ENCODE measurements around the gene VAMP2. TPM values are rescaled to one million over a fixed set of nuclear protein-coding genes. Genes with fewer than 3 reads are reported as not detected.

The VAMP2 gene
- total RNA-seq, 1 experiment from 2014 or later = 5.0 TPM

GRCh38 chr17:8123695-8124349, 38.9 kb downstream of the VAMP2 start, which contains the start of gene HES7:
Gene HES7, minus strand, starts transcription at chr17:8124106. Its CDS starts 22 bp downstream, at chr17:8124084.
- no TSS peak for BruUV-seq (replicated peaks)
- Histone ChIP-seq H3K9ac (ENCODE audit: low read length) (no peak within 1 kb of the TSS), H3K9me3 (ENCODE audit: low read length) (no peaks in the 10 kb centered on the region), H2AFZ (ENCODE audit: low read length) (peak within 1 kb of the TSS; percentile 82), H3K4me2 (ENCODE audit: low read length) (peak within 1 kb of the TSS; percentile 96), H3K9me2 (replicated peaks; ENCODE audit: low read length) (no peaks in the 10 kb centered on the region), H3K4me3 (ENCODE audit: low read length) (peak within 1 kb of the TSS; percentile 91), H3K27me3 (ENCODE audit: low read length) (no peaks in the 10 kb centered on the region), H3F3A (ENCODE audit: low read length, unreplicated experiment) (peaks cover 7% of the 10 kb centered on the region), H3K27ac (ENCODE audit: low read length) (no peak within 1 kb of the TSS), H4K20me1 (ENCODE audit: low read length) (peaks cover 3% of the 10 kb centered on the region), H3K79me2 (ENCODE audit: low read length) (no peaks in the 10 kb centered on the region), H3K4me1 (ENCODE audit: insufficient read depth, low read length) (peaks cover 13% of the 10 kb centered on the region; the same call in 1 of the 2 replicates), H3K36me3 (ENCODE audit: low read depth, low read length) (no peaks in the 10 kb centered on the region)
- ATAC-seq (no peak), DNase-seq (peak; percentile 4)
- CTCF ChIA-PET = interaction anchor here (1.1 kb wide), 1 partner anchor 50 kb away, joined by 3 read pairs; no protein-coding TSS in a partner anchor
- TF ChIP-seq EZH2 (IDR thresholded peaks at IDR 0.05; ENCODE audit: low read length, unreplicated experiment) = no peak
- TF ChIP-seq EZH2phosphoT487 (IDR thresholded peaks at IDR 0.05; ENCODE audit: borderline replicate concordance, low read length) = no peak
- TF ChIP-seq CTCF (conservative IDR thresholded peaks at IDR 0.05; ENCODE audit: low read depth, low read length) = no peak
- POLR2A ChIA-PET (ENCODE audit: unreplicated experiment) = no interaction called here
- intact Hi-C loops (cut with micrococcal nuclease) = no loop called here

DNA sequence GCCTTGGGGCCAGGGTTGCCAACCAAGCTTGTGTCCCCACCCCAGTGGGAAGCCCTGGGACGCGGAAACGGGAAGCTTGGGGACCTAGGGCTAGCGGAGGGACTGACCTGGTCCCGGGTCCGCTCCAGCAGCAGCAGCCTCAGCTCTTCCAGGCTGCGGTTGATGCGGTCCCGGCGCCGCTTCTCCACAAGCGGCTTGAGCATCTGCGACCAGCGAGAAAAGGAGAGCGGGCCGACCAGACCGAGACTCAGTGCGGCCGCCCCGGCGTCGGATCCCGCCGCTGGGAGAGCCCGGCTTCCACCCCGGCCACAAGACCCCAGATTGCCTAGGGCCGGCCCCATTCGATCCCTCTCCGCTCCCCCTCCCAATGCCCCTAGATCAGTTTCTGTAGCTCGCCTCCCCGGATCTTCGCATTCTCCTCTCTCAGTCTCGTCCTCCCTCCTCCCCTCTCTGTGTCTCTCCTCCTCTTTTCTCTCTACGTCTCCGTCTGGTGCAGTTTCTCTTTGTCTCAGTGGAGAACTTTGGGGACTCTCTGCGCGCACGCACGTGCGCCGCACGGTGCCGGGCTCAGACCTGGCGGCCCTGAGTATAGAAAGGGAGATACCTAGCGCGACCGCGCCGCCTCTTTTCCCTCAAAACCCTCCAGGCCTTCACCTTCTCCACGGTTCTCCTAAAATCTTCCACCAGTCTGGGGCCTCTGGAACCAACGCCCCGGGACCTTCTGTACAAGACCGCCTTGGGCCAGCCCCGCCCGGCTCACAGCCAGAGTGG, 39.6 kb downstream of the VAMP2 start:
- H3K9ac ChIP-seq (ENCODE audit: low read length) = no peak overlapping the region
- peaks cover 7% of the 10 kb centered on the region for H3F3A ChIP-seq (ENCODE audit: low read length, unreplicated experiment)
- peak; percentile 16 for DNase-seq
- H3K27me3 ChIP-seq (ENCODE audit: low read length) = no peaks in the 10 kb centered on the region
- POLR2A ChIA-PET (ENCODE audit: unreplicated experiment) = no interaction called here
- H3K36me3 ChIP-seq (ENCODE audit: low read depth, low read length) = no peaks in the 10 kb centered on the region
- no peak for ATAC-seq
- H3K27ac ChIP-seq (ENCODE audit: low read length) = no peak overlapping the region
- TF ChIP-seq EZH2phosphoT487 (IDR thresholded peaks at IDR 0.05; ENCODE audit: borderline replicate concordance, low read length) = no peak
- TF ChIP-seq EZH2 (IDR thresholded peaks at IDR 0.05; ENCODE audit: low read length, unreplicated experiment) = no peak
- no peak for TF ChIP-seq CTCF (conservative IDR thresholded peaks at IDR 0.05; ENCODE audit: low read depth, low read length)
- BruUV-seq (replicated peaks) = no TSS peak
- no peaks in the 10 kb centered on the region for H3K79me2 ChIP-seq (ENCODE audit: low read length)
- peak overlapping the region; percentile 96 for H3K4me2 ChIP-seq (ENCODE audit: low read length)
- no peaks in the 10 kb centered on the region for H3K9me3 ChIP-seq (ENCODE audit: low read length)
- peak overlapping the region; percentile 82 for H2AFZ ChIP-seq (ENCODE audit: low read length)
- CTCF ChIA-PET = no interaction called here
- peak overlapping the region; percentile 91 for H3K4me3 ChIP-seq (ENCODE audit: low read length)
- intact Hi-C loops (cut with micrococcal nuclease) = no loop called here
- H3K9me2 ChIP-seq (replicated peaks; ENCODE audit: low read length) = no peaks in the 10 kb centered on the region
- H3K4me1 ChIP-seq (ENCODE audit: insufficient read depth, low read length) = peaks cover 13% of the 10 kb centered on the region; the same call in 1 of the 2 replicates
- H4K20me1 ChIP-seq (ENCODE audit: low read length) = peaks cover 3% of the 10 kb centered on the region

Measured in PC-3 (cell line).